Pancreas (tissue), 10 donors: ENCODE results near the gene CUL7. TPM values are rescaled to one million over a fixed set of nuclear protein-coding genes. Genes with fewer than 3 reads are reported as not detected.

Source experiments
- ATAC-seq, 4 donors: fragments of 200-7000 bp; cut with Tn5 transposase; one replicate each; pipeline versions ENCODE4 v1.8.0 to v1.9.1; 2020; ENCODE audit warnings: mild to moderate bottlenecking in 4 of 4, moderate library complexity in 4 of 4
- DNase-seq, 6 donors: peaks; one replicate each; pipeline ENCODE4 v3.0.0-alpha.2; 2020
- FAIRE-seq: peaks from 2 replicates; lab custom pipeline; 2012; peaks lifted over from hg19 to GRCh38; lab: Jason Lieb, UNC
- H3K27ac ChIP-seq, 4 donors: fragments of 200-600 bp; sonication (generic); 1 replicate in 3 of 4; 2 replicates in 1 of 4; pipeline versions ENCODE4 v1.5.0 to v1.8.0; 2020
- H3K27me3 ChIP-seq, 4 donors: fragments of 200-600 bp; one replicate each; pipeline ENCODE4 v1.8.0; 2021
- H3K36me3 ChIP-seq, 3 donors: fragments of 200-600 bp; sonication (generic) in 1 of 3; one replicate each; pipeline versions ENCODE4 v1.5.0 to v1.8.0; 2020 to 2021
- H3K4me1 ChIP-seq, 3 donors: fragments of 200-600 bp; one replicate each; pipeline ENCODE4 v1.8.0; 2021
- H3K4me3 ChIP-seq, 4 donors: fragments of 200-600 bp; sonication (generic) in 2 of 4; one replicate each; pipeline versions ENCODE4 v1.5.0 to v1.8.0; 2020 to 2021
- H3K9me3 ChIP-seq, 4 donors: fragments of 200-600 bp; one replicate each; pipeline ENCODE4 v1.8.0; 2021
- WGBS, 2 donors: extraction: QIAGEN DNeasy Blood & Tissue Kit; methylation state at CpG; one replicate each; pipeline ENCODE4 v1.1.7; 2013; 5-methylcytosine and 5-hydroxymethylcytosine counted together
- intact Hi-C, 3 donors: fragments of 100-400 bp; cut with DNase I; formaldehyde crosslinking; loops; one replicate each; pipeline versions ENCODE4 v1.11.1 to v1.14.2; 2022
- polyA plus RNA-seq, 2 donors: library from polyadenylated mRNA; stranded (reverse); fragments of 200-250 nt; gene quantifications; one replicate each; pipeline ENCODE4 v1.2.3, GENCODE V29; 2013
- total RNA-seq, 6 donors: library from RNA; stranded (reverse); fragmentation: NEBNext Ultra II Directional in 4 of 6; extraction: Animal tissue kit (Norgen Biotek cat#: 25700) in 4 of 6; gene quantifications; one replicate each; pipeline versions ENCODE4 v1.2.1 to v1.2.4, GENCODE V29; 2021 to 2023
- TF ChIP-seq, protein P1 (sequence below), 4 donors: fragments of 200-600 bp; sonication (generic) in 3 of 4; IDR thresholded peaks; one replicate each; pipeline versions ENCODE4 v1.5.0 to v1.8.0; 2021; ENCODE audit warnings: antibody characterized with exemption in 4 of 4
- donor health status: healthy with polysubstance abuse.
- donor health status: DM: no; HTN: no; CAD: no; lungs with moderate emphysema.
- donor health status: DM: no; HTN: no; CAD: no.
- donor health status: control.
- donor health status: control.
- donor health status: Bipolar disorder and iron deficiency.
- donor health status: DM: yes; HTN: yes; CAD: no.
- donor health status: DM: no; HTN: no; CAD: no.
- donor health status: DM: no; HTN: no; CAD: no.
- donor health status: DM: yes; HTN: yes; CAD: no.

Gene CUL7
- total and polyA plus RNA-seq, 8 donors = 8.6 to 21.4 (median 13.9) TPM

DNA sequence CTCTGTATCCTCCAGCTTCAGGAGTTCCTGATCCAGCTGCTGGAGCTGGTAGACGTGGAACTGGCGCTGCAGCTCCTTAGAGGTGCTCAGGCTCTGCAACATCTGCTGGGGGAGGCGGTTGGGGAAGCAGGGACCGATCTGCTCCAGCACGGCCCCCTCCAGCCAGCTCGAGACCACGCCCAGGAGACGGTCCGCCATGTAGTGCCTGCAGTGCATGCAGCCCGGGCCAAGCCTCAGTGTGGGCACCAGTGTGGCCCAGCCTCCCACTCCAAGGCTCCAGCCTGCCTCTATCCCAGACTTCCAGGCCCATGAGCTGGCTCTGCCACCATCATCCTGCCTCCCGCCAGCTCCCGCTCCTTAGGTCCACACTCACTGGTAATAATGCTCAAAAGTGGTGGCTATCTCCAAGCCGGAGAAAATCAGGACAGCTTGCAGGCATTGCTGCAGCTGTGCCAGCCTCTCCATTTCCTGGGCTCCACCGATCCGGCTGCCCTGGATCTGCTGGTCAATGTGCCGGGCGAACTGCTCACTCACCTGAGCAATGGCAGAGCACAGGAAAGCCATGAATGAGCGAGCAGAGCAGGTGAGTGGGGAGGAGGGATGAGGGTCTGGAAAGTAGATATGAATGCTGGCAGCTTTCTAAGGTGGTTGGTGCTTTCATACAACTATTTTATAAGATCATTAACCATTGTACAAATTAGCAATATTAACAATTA lies 13.0 kb downstream of the CUL7 start:
- H3K27me3 ChIP-seq = no peaks in the 10 kb centered on the region
- peaks cover 0 to 42% (median 12%) of the 10 kb centered on the region in 3 donors for H3K36me3 ChIP-seq

DNA sequence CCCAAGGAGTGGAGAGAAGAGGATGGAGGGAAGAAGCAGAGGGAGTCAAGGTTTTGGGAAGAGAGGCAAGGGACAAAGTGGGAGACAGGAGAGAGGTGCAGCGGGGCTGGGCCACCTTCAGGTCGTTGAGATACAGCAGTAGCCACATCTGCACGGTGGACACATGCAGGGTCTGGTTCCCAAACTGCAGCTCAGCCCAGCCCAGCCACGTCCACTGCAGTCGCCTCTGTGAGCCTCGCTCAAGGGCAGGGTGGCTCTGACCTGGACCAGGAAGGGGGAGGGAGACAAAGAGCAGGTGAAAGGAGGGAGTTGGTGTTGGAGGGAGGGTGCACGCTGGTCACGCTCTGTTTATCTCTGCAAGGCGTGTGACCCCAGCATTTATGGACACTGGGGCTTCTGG lies 14.9 kb downstream of the CUL7 start:
- Histone ChIP-seq H3K4me1 (no peaks in the 10 kb centered on the region), H3K4me3 (no peak overlapping the region), H3K27ac (no peak overlapping the region), H3K9me3 (no peaks in the 10 kb centered on the region), H3K27me3 (no peaks in the 10 kb centered on the region), H3K36me3 (peaks cover 0 to 42% (median 17%) of the 10 kb centered on the region in 3 donors)
- ATAC-seq (no peak), FAIRE-seq (no peak), DNase-seq (peak in 1 of 6 donors; percentile 37)
- intact Hi-C loops = no loop called here
- TF ChIP-seq, protein P1, sequence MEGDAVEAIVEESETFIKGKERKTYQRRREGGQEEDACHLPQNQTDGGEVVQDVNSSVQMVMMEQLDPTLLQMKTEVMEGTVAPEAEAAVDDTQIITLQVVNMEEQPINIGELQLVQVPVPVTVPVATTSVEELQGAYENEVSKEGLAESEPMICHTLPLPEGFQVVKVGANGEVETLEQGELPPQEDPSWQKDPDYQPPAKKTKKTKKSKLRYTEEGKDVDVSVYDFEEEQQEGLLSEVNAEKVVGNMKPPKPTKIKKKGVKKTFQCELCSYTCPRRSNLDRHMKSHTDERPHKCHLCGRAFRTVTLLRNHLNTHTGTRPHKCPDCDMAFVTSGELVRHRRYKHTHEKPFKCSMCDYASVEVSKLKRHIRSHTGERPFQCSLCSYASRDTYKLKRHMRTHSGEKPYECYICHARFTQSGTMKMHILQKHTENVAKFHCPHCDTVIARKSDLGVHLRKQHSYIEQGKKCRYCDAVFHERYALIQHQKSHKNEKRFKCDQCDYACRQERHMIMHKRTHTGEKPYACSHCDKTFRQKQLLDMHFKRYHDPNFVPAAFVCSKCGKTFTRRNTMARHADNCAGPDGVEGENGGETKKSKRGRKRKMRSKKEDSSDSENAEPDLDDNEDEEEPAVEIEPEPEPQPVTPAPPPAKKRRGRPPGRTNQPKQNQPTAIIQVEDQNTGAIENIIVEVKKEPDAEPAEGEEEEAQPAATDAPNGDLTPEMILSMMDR (IDR thresholded peaks at IDR 0.05) = no peak
- 80 to 84% methylated on average over 9 of the region's 9 CpGs for WGBS, 2 donors

More for the DNA sequence above, 13.0 kb downstream of the CUL7 start:
- 93 to 95% methylated on average over 18 of the region's 18 CpGs for WGBS, 2 donors
- FAIRE-seq (no peak), DNase-seq (peak in 1 of 6 donors; percentile 66), ATAC-seq (no peak)
- Histone ChIP-seq H3K27ac (no peak overlapping the region), H3K4me3 (no peak overlapping the region), H3K9me3 (no peaks in the 10 kb centered on the region), H3K4me1 (no peaks in the 10 kb centered on the region)
- TF ChIP-seq, protein P1 (IDR thresholded peaks at IDR 0.05) = no peak
- intact Hi-C loops = no loop called here

DNA sequence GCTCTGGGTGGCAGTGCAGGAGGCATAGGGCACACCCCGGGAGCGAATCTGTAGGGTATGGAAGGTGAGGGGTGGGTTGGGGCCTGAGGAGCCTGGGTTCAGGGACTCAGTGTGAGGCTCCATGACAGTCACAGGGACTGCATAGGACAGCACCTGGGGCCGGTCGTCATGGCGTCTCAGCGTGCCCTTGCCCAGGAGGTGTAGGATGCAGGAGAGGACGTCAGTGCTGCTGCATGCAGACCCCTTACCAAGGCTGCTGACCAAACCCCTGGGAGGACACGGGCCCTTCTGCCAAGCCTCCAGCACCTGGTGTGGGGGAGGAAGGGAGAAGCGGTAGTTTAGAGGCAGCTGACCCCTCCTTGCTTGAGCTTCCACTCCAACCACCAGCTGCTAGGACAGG lies 15.9 kb downstream of the CUL7 start:
- H3K27me3 ChIP-seq = no peaks in the 10 kb centered on the region
- WGBS, 2 donors = 89 to 91% methylated on average over 9 of the region's 9 CpGs
- no peak overlapping the region for H3K4me3 ChIP-seq
- H3K36me3 ChIP-seq = peaks cover 0 to 42% (median 14%) of the 10 kb centered on the region in 3 donors
- TF ChIP-seq, protein P1 (IDR thresholded peaks at IDR 0.05) = no peak
- FAIRE-seq (no peak), ATAC-seq (no peak), DNase-seq (peak in 1 of 6 donors; percentile 47)
- no peaks in the 10 kb centered on the region for H3K4me1 ChIP-seq
- no peaks in the 10 kb centered on the region for H3K9me3 ChIP-seq
- no peak overlapping the region for H3K27ac ChIP-seq
- intact Hi-C loops = no loop called here

DNA sequence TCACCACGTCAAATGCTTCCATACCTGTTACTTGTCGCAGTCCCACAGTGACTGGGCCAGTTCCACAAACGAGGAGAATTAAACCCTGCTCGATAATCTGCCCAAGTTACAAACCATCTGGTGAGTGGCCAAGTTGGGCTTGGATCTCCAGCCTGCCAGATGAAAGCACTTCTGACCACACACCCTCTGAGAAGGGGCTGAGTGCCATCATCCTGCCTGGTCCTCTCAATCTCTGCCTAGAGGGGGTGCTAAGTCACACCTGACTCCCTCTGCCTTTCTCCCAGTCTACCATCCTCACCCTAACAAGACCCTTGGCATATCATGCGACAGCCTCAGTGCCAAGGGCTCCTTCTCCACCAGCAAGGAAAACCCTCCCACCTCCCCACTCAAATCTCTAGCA lies 16.5 kb downstream of the CUL7 start:
- Histone ChIP-seq H3K4me1 (no peaks in the 10 kb centered on the region), H3K36me3 (peaks cover 0 to 42% (median 14%) of the 10 kb centered on the region in 3 donors), H3K27ac (no peak overlapping the region), H3K27me3 (no peaks in the 10 kb centered on the region), H3K4me3 (no peak overlapping the region), H3K9me3 (no peaks in the 10 kb centered on the region)
- ATAC-seq (no peak), FAIRE-seq (no peak), DNase-seq (peak in 1 of 6 donors; percentile 2)
- intact Hi-C loops = no loop called here
- TF ChIP-seq, protein P1 (IDR thresholded peaks at IDR 0.05) = no peak
- 85 to 87% methylated on average over 5 of the region's 5 CpGs for WGBS, 2 donors

DNA sequence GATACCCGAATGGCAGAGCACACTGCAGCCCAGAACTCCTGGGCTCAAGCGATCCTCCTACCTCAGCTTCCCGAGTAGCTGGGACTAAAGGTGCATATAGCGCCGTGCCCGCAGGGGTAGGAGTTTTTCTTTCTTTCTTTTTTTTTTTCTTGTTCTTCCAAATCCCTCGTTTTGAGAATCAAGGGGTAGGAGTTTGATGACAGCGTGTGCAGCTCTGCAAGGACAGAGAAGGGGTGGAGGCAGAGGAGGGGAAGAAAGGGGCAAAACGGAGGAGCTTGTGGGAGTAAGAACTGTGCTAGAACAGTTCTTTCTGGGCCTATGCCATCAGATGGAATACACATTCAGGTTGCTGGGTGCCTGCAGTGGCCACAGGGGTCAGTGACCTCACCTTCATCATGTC lies 16.9 kb downstream of the CUL7 start:
- H3K4me3 ChIP-seq = no peak overlapping the region
- H3K27ac ChIP-seq = no peak overlapping the region
- H3K9me3 ChIP-seq = no peaks in the 10 kb centered on the region
- TF ChIP-seq, protein P1 (IDR thresholded peaks at IDR 0.05) = no peak
- DNase-seq (peak in 1 of 6 donors; percentile 5), ATAC-seq (no peak), FAIRE-seq (no peak)
- no peaks in the 10 kb centered on the region for H3K27me3 ChIP-seq
- WGBS, 2 donors = 90 to 93% methylated on average over 9 of the region's 9 CpGs
- H3K36me3 ChIP-seq = peaks cover 0 to 42% (median 14%) of the 10 kb centered on the region in 3 donors
- H3K4me1 ChIP-seq = no peaks in the 10 kb centered on the region
- intact Hi-C loops = no loop called here
